K562 (cell line): ENCODE results near the gene PHF12. TPM values are rescaled to one million over a fixed set of nuclear protein-coding genes. Genes with fewer than 3 reads are reported as not detected.
A peak's percentile ranks its signal among the peaks of the same experiment; 100 is the strongest.

ENCODE experiments used
- ATAC-seq: fragments of 200-7000 bp; cut with Tn5 transposase; 3 replicates; pipeline ENCODE4 v1.9.1; 2020; ENCODE audit warnings: moderate library complexity
- BruUV-seq: library from RNA; stranded (reverse); fragments of 400-500 nt; replicated peaks from 2 replicates; lab custom pipeline; 2021; lab: Mats Ljungman, UMichigan
- CTCF ChIA-PET: fragments of 300-600 bp; formaldehyde crosslinking; extraction: SDS; loops from one replicate; lab custom pipeline; 2021; ENCODE audit warnings: low intra/inter-chr PET ratio; lab: Yijun Ruan, JAX
- POLR2A ChIA-PET: fragments of 300-600, 350-650 bp; sonication (Branson Sonifier 250); formaldehyde crosslinking; extraction: SDS; loops from one replicate; lab custom pipeline; 2021; ENCODE audit warnings: antibody characterized with exemption, inconsistent platforms; lab: Yijun Ruan, JAX
- DNase-seq, 4 experiments: peaks; one replicate each; pipeline versions ENCODE4 v3.0.0 to v3.0.0-alpha.2; 2011 to 2018; ENCODE audit warnings: low spot score in 3 of 4, mixed read lengths in 3 of 4; ENCODE audit errors: extremely low read depth in 1 of 4
- FAIRE-seq: peaks from 2 replicates; lab custom pipeline; 2011; peaks lifted over from hg19 to GRCh38; lab: Jason Lieb, UNC
- H2AFZ ChIP-seq: 2 replicates; pipeline ENCODE4 v1.6.0; 2011; ENCODE audit warnings: low read depth, low read length, control low read depth, inconsistent platforms
- H3K27ac ChIP-seq: fragments of 200-600 bp; 3 replicates; pipeline ENCODE4 v1.8.0; 2011; ENCODE audit warnings: low read depth, mild to moderate bottlenecking, control low read depth, inconsistent platforms, low read length, moderate library complexity, mixed read lengths; ENCODE audit errors: extremely low read depth
- H3K27me3 ChIP-seq, 2 experiments: fragments of 300-600 bp in 1 of 2; 2 replicates in 1 of 2; 3 replicates in 1 of 2; pipeline versions ENCODE4 v1.6.0 to v1.8.0; 2011; ENCODE audit warnings: inconsistent platforms in 2 of 2, low read length in 2 of 2, mild to moderate bottlenecking in 1 of 2, mixed read lengths in 1 of 2, moderate library complexity in 1 of 2; ENCODE audit not compliant: control insufficient read depth in 2 of 2, insufficient read depth in 2 of 2
- H3K36me3 ChIP-seq: fragments of 300-600 bp; 3 replicates; pipeline ENCODE4 v1.8.0; 2011; ENCODE audit warnings: mild to moderate bottlenecking, low read length, inconsistent platforms; ENCODE audit not compliant: control insufficient read depth, insufficient read depth
- H3K4me1 ChIP-seq, 2 experiments: fragments of 200-600 bp in 1 of 2; replicated peaks in 1 of 2; 2 replicates in 1 of 2; 3 replicates in 1 of 2; pipeline versions ENCODE4 v1.5.1 to v1.8.0; 2011; ENCODE audit warnings: inconsistent platforms in 2 of 2, low read length in 2 of 2, mild to moderate bottlenecking in 1 of 2, mixed read lengths in 1 of 2, moderate library complexity in 1 of 2; ENCODE audit not compliant: control insufficient read depth in 2 of 2, insufficient read depth in 2 of 2
- H3K4me2 ChIP-seq: 2 replicates; pipeline ENCODE4 v1.6.1; 2011; ENCODE audit warnings: low read length, control low read depth, inconsistent platforms, mixed read lengths; ENCODE audit not compliant: insufficient read depth
- H3K4me3 ChIP-seq: fragments of 200-600 bp; sonication (generic), shearing (Covaris generic); 2 replicates; pipeline ENCODE4 v1.5.1; 2016; ENCODE audit warnings: control low read depth, inconsistent platforms
- H3K79me2 ChIP-seq: fragments of 200-600 bp; 3 replicates; pipeline ENCODE4 v1.8.0; 2011; ENCODE audit warnings: low read length, inconsistent platforms; ENCODE audit not compliant: control insufficient read depth, insufficient read depth
- H3K9ac ChIP-seq, 2 experiments: 2 replicates each; pipeline versions ENCODE4 v1.6.0 to v1.6.1; 2011; ENCODE audit warnings: low read depth in 2 of 2, low read length in 2 of 2, control low read depth in 1 of 2, inconsistent platforms in 1 of 2, mild to moderate bottlenecking in 1 of 2, mixed read lengths in 1 of 2; ENCODE audit not compliant: insufficient read depth in 1 of 2
- H3K9me1 ChIP-seq: one replicate; pipeline ENCODE4 v1.6.0; 2011; ENCODE audit warnings: inconsistent platforms, mild to moderate bottlenecking, low read length, moderate library complexity; ENCODE audit not compliant: control insufficient read depth, insufficient read depth
- H3K9me3 ChIP-seq: replicated peaks from 2 replicates; pipeline ENCODE4 v1.5.1; 2011; ENCODE audit warnings: low read depth, low read length, inconsistent platforms; ENCODE audit not compliant: control insufficient read depth, insufficient read depth
- H4K20me1 ChIP-seq: replicated peaks from 2 replicates; pipeline ENCODE4 v1.6.1; 2011; ENCODE audit warnings: low read length, inconsistent platforms, mixed read lengths; ENCODE audit not compliant: control insufficient read depth, insufficient read depth
- HNRNPUL1 ChIP-seq: fragments of 200-400 bp; formaldehyde crosslinking; IDR thresholded peaks from 2 replicates; pipeline ENCODE4 v1.6.1; 2017; ENCODE audit warnings: low read length
- LCOR ChIP-seq: sonication (generic); formaldehyde crosslinking; IDR thresholded peaks from 2 replicates; pipeline ENCODE4 v1.8.0; 2022; ENCODE audit warnings: mild to moderate bottlenecking, missing genetic modification reagents
- MAZ ChIP-seq, 2 experiments: fragments of 450-650 bp in 1 of 2; sonication (generic) in 1 of 2; formaldehyde crosslinking; IDR thresholded peaks in 1 of 2; conservative IDR thresholded peaks in 1 of 2; 2 replicates each; pipeline versions ENCODE4 v1.4.0 to v1.5.0; 2020; ENCODE audit warnings: mild to moderate bottlenecking in 1 of 2, missing genetic modification reagents in 1 of 2
- ZHX1 ChIP-seq: fragments of 150-350 bp; conservative IDR thresholded peaks from 2 replicates; pipeline ENCODE4 v1.6.1; 2014; ENCODE audit warnings: low read length
- ZNF263 ChIP-seq: sonication (generic); formaldehyde crosslinking; IDR thresholded peaks from 2 replicates; pipeline ENCODE4 v1.8.0; 2022; ENCODE audit warnings: mild to moderate bottlenecking, missing genetic modification reagents, borderline replicate concordance
- WGBS: fragments of 100-300 bp; shearing (Covaris generic); methylation state at CpG from one replicate; pipeline ENCODE4 v1.1.6; 2016; ENCODE audit warnings: low coverage, mixed read lengths; ENCODE audit not compliant: insufficient coverage; ENCODE audit errors: missing lambda C conversion rate; 5-methylcytosine and 5-hydroxymethylcytosine counted together
- in situ Hi-C: fragments of 300-500 bp; cut with MboI; formaldehyde crosslinking; loops from 4 replicates; pipeline ENCODE4 v1.15.0; 2018; ENCODE audit warnings: inconsistent platforms, mixed read lengths
- intact Hi-C: fragments of 100-400 bp; cut with micrococcal nuclease; formaldehyde crosslinking; loops from 2 replicates; pipeline ENCODE4 v1.14.2; 2022
- polyA plus RNA-seq, 8 experiments: library from polyadenylated mRNA; depleted of rRNA in 4 of 8; stranded (reverse) in 5 of 8; unstranded in 3 of 8; fragments of >200 nt; fragmentation: Nextera tagmentation in 2 of 8; fragmentation: Illumina TruSeq in 1 of 8; extraction: Ambion mirVana in 2 of 8; extraction: Trizol in 1 of 8; gene quantifications; 2 replicates each; pipeline versions ENCODE4 v1.2.1 to v1.2.3, GENCODE V29; 2011 to 2014; ENCODE audit warnings: inconsistent platforms in 1 of 8, missing spikeins in 1 of 8
- total RNA-seq, 7 experiments: library from RNA; depleted of rRNA in 6 of 7; stranded (reverse); fragments of >200 nt in 6 of 7; fragmentation: Illumina TruSeq in 2 of 7; extraction: Trizol in 2 of 7; gene quantifications; 2 replicates each; pipeline versions ENCODE4 v1.2.1 to v1.2.3, GENCODE V29; 2011 to 2021; ENCODE audit warnings: low replicate concordance in 1 of 7

Gene PHF12
- total and polyA plus RNA-seq, 9 of the 15 experiments (the other 6 are each of a cell fraction or from before 2014, with no cell fraction given) = 0.82 to 31.3 (median 13.5) TPM

DNA sequence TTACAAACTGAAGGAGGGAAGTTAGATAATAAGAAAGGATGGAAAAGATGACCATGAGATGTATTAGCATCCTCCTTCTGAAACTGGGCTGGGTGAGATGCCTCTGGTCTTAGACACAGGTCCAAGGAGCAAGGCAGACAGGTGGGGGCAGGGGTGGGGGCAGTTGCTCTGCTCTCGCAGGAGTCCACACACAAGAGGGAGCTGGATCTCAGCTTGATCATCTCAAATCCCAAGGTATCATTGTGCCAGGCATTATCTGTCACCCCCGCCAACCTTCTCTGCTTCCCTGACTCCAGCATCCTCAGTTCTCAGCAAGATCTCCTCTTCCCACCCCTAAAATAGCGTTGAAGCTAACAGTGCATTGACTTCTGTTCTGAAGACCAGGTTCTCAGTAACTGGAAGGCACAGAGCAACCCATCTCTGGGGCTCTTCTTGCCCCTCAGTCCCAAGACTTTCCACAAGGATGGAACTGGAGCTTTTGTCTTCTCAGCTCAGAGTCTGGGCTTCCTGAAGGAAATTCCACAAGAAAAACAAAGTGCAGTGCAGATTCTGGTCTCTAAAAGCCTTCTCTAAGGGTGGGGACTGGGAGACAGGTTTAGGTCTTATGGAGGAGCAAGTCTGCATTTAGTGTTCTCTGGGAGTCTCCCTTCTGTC lies 55.4 kb downstream of the PHF12 start:
- in situ Hi-C loops (loop anchor here (5.0 kb wide), 1 partner anchor 129 kb away; no protein-coding TSS in a partner anchor), intact Hi-C loops (loop anchor here (5.0 kb wide), 1 partner anchor 249 kb away; the partner anchor contains the start of gene BLTP2)
- ATAC-seq (no peak), FAIRE-seq (no peak), DNase-seq (peak in 1 of 4 experiments; percentile 40)
- Histone ChIP-seq H3K27ac (peak overlapping the region; percentile 91), H3K36me3 (peaks cover 43% of the 10 kb centered on the region), H4K20me1 (no peaks in the 10 kb centered on the region), H3K9me1 (no peaks in the 10 kb centered on the region), H3K4me3 (peak overlapping the region; percentile 95), H3K4me2 (peak overlapping the region; percentile 89), H3K79me2 (peaks cover 59% of the 10 kb centered on the region), H2AFZ (no peak overlapping the region), H3K27me3 (no peaks in the 10 kb centered on the region), H3K4me1 (peaks cover 28 to 41% of the 10 kb centered on the region in 2 experiments), H3K9ac (peak overlapping the region; percentile 86 to 91; a peak in 3 of 4 replicates), H3K9me3 (no peaks in the 10 kb centered on the region)
- POLR2A ChIA-PET = interaction anchor here (0.5 to 1.5 kb wide), 15 partner anchors 11 to 234 kb away, joined by 3 to 5 read pairs (median 3); partner anchors contain the start of genes SDF2, SUPT6H and TLCD1
- TF ChIP-seq ZNF263 (CRISPR knock-in tag) (no peak), LCOR (CRISPR knock-in tag) (no peak), ZHX1 (no peak), MAZ (CRISPR knock-in tag; conservative IDR thresholded peaks at IDR 0.05 in 1 of 2, IDR thresholded peaks at IDR 0.05 in 1 of 2) (peak in 1 of 2 experiments; percentile 41; a peak in 1 of 4 replicates), HNRNPUL1 (no peak)
- no TSS peak for BruUV-seq
- 34% methylated on average over 3 of the region's 3 CpGs for WGBS
- CTCF ChIA-PET = no interaction called here
